Liver (tissue), 9 donors: ENCODE measurements around the gene TANGO2. TPM values are rescaled to one million over a fixed set of nuclear protein-coding genes. Genes with fewer than 3 reads are reported as not detected.

ENCODE experiments used
- DNase-seq: peaks from one replicate; pipeline ENCODE4 v3.0.0-alpha.2; 2017; ENCODE audit warnings: low spot score
- H3K27ac ChIP-seq, 2 donors: one replicate each; pipeline ENCODE4 v1.7.0; 2013; ENCODE audit warnings: inconsistent platforms in 2 of 2, low read length in 2 of 2, control low read depth in 1 of 2, low read depth in 1 of 2, mild to moderate bottlenecking in 1 of 2
- H3K27me3 ChIP-seq, 4 donors: one replicate each; pipeline versions ENCODE4 v1.6.1 to v1.7.0; 2013; ENCODE audit warnings: low read length in 3 of 4, inconsistent platforms in 1 of 4, mild to moderate bottlenecking in 1 of 4, moderate library complexity in 1 of 4; ENCODE audit not compliant: control insufficient read depth in 4 of 4, insufficient read depth in 4 of 4
- H3K36me3 ChIP-seq, 4 donors: one replicate each; pipeline versions ENCODE4 v1.6.1 to v1.7.0; 2013; ENCODE audit warnings: low read length in 3 of 4, mild to moderate bottlenecking in 3 of 4, low read depth in 1 of 4, moderate library complexity in 1 of 4; ENCODE audit not compliant: control insufficient read depth in 4 of 4, insufficient read depth in 3 of 4
- H3K4me1 ChIP-seq, 4 donors: one replicate each; pipeline versions ENCODE4 v1.6.1 to v1.7.0; 2013; ENCODE audit warnings: low read length in 3 of 4, mild to moderate bottlenecking in 3 of 4, moderate library complexity in 1 of 4; ENCODE audit not compliant: control insufficient read depth in 4 of 4, insufficient read depth in 4 of 4
- H3K4me3 ChIP-seq, 3 donors: one replicate each; pipeline versions ENCODE4 v1.6.1 to v1.7.0; 2013; ENCODE audit warnings: low read length in 3 of 3, control low read depth in 1 of 3, low read depth in 1 of 3, mild to moderate bottlenecking in 1 of 3
- H3K9ac ChIP-seq, 2 donors: one replicate each; pipeline ENCODE4 v1.7.0; 2013; ENCODE audit warnings: low read length in 2 of 2, mild to moderate bottlenecking in 2 of 2, moderate library complexity in 2 of 2, control low read depth in 1 of 2, low read depth in 1 of 2
- H3K9me3 ChIP-seq, 4 donors: one replicate each; pipeline versions ENCODE4 v1.6.1 to v1.7.0; 2013; ENCODE audit warnings: low read length in 3 of 4; ENCODE audit not compliant: control insufficient read depth in 4 of 4
- EGR1 ChIP-seq, 2 donors: IDR thresholded peaks; 2 replicates each; pipeline ENCODE4 v1.6.1; 2016 to 2018; ENCODE audit warnings: antibody characterized with exemption in 2 of 2, low read depth in 2 of 2
- FOXA2 ChIP-seq: IDR thresholded peaks from 2 replicates; pipeline ENCODE4 v1.6.1; 2016; ENCODE audit warnings: antibody characterized with exemption
- GABPA ChIP-seq, 2 donors: IDR thresholded peaks in 1 of 2; conservative IDR thresholded peaks in 1 of 2; 2 replicates each; pipeline ENCODE4 v1.6.1; 2016; ENCODE audit warnings: antibody characterized with exemption in 2 of 2, mild to moderate bottlenecking in 1 of 2, moderate library complexity in 1 of 2
- HNF4A ChIP-seq, 2 donors: conservative IDR thresholded peaks; 2 replicates each; pipeline ENCODE4 v1.6.1; 2016; ENCODE audit warnings: antibody characterized with exemption in 2 of 2, mild to moderate bottlenecking in 2 of 2
- HNF4G ChIP-seq: IDR thresholded peaks from 2 replicates; pipeline ENCODE4 v1.6.1; 2016; ENCODE audit warnings: antibody characterized with exemption
- JUND ChIP-seq, 2 donors: IDR thresholded peaks; 2 replicates each; pipeline ENCODE4 v1.6.1; 2016; ENCODE audit warnings: antibody characterized with exemption in 2 of 2
- NR2F2 ChIP-seq: IDR thresholded peaks from 2 replicates; pipeline ENCODE4 v1.6.1; 2016; ENCODE audit warnings: antibody characterized with exemption
- RAD21 ChIP-seq, 2 donors: IDR thresholded peaks; 2 replicates each; pipeline ENCODE4 v1.6.1; 2016; ENCODE audit warnings: antibody characterized with exemption in 2 of 2, mild to moderate bottlenecking in 2 of 2
- REST ChIP-seq: IDR thresholded peaks from 2 replicates; pipeline ENCODE4 v1.6.1; 2016; ENCODE audit warnings: antibody characterized with exemption, mild to moderate bottlenecking
- RXRA ChIP-seq, 2 donors: IDR thresholded peaks; 2 replicates each; pipeline ENCODE4 v1.6.1; 2017 to 2018; ENCODE audit warnings: antibody characterized with exemption in 2 of 2, mild to moderate bottlenecking in 1 of 2
- SP1 ChIP-seq: IDR thresholded peaks from 2 replicates; pipeline ENCODE4 v1.6.1; 2018; ENCODE audit warnings: antibody characterized with exemption, mild to moderate bottlenecking
- TAF1 ChIP-seq: conservative IDR thresholded peaks from 2 replicates; pipeline ENCODE4 v1.6.1; 2016; ENCODE audit warnings: antibody characterized with exemption, mild to moderate bottlenecking
- YY1 ChIP-seq: IDR thresholded peaks from 2 replicates; pipeline ENCODE4 v1.6.1; 2016; ENCODE audit warnings: antibody characterized with exemption, mild to moderate bottlenecking
- ZBTB33 ChIP-seq: IDR thresholded peaks from 2 replicates; pipeline ENCODE4 v1.6.1; 2016; ENCODE audit warnings: antibody characterized with exemption
- WGBS: extraction: QIAGEN DNeasy Blood & Tissue Kit; methylation state at CpG from one replicate; pipeline ENCODE4 v1.1.7; 2013; 5-methylcytosine and 5-hydroxymethylcytosine counted together
- polyA plus RNA-seq, 2 donors: library from polyadenylated mRNA; stranded (reverse) in 1 of 2; unstranded in 1 of 2; fragments of 200-250 nt in 1 of 2; fragments of >200 nt in 1 of 2; fragmentation: Nextera tagmentation in 1 of 2; extraction: Ambion mirVana in 1 of 2; gene quantifications; one replicate each; pipeline versions ENCODE4 v1.2.1 to v1.2.3, GENCODE V29; 2013 to 2015
- total RNA-seq, 2 donors: library from RNA; depleted of rRNA; stranded (reverse); fragments of >200 nt; gene quantifications; one replicate each; pipeline ENCODE4 v1.2.3, GENCODE V29; 2014
- TF ChIP-seq, protein P1 (sequence below): IDR thresholded peaks from 2 replicates; pipeline ENCODE4 v1.6.1; 2016; ENCODE audit warnings: antibody characterized with exemption
- donor health status: healthy.
- donor health status: healthy.
- donor health status: healthy.
- donor health status: healthy.
- donor health status: healthy.

TANGO2 gene
- total and polyA plus RNA-seq, 4 donors = 10.8 to 153 (median 16.1) TPM

GRCh38 chr22:19976671-19977070 is 44.2 kb upstream of the TANGO2 start:
- no peak overlapping the region for H3K27ac ChIP-seq
- 95% methylated on average over 3 of the region's 3 CpGs for WGBS
- DNase-seq = no peak
- no peak for TF ChIP-seq NR2F2
- TF ChIP-seq, protein P1, sequence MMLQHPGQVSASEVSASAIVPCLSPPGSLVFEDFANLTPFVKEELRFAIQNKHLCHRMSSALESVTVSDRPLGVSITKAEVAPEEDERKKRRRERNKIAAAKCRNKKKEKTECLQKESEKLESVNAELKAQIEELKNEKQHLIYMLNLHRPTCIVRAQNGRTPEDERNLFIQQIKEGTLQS = no peak
- TF ChIP-seq RAD21 (IDR thresholded peaks at IDR 0.05) = no peak
- TF ChIP-seq EGR1 (IDR thresholded peaks at IDR 0.05; ENCODE audit: low read depth in 2 of 2) = no peak
- TF ChIP-seq HNF4A (conservative IDR thresholded peaks at IDR 0.05) = no peak
- no peak for TF ChIP-seq HNF4G
- TF ChIP-seq ZBTB33 = no peak
- no peak for TF ChIP-seq JUND (IDR thresholded peaks at IDR 0.05)
- TF ChIP-seq YY1 = no peak
- H3K27me3 ChIP-seq = no peaks in the 10 kb centered on the region
- H3K36me3 ChIP-seq = peaks cover 0 to 34% (median 4%) of the 10 kb centered on the region in 4 donors
- peaks cover 6 to 11% (median 9%) of the 10 kb centered on the region in 4 donors for H3K4me1 ChIP-seq
- H3K9ac ChIP-seq = no peak overlapping the region
- no peaks in the 10 kb centered on the region for H3K9me3 ChIP-seq
- no peak overlapping the region for H3K4me3 ChIP-seq

DNA sequence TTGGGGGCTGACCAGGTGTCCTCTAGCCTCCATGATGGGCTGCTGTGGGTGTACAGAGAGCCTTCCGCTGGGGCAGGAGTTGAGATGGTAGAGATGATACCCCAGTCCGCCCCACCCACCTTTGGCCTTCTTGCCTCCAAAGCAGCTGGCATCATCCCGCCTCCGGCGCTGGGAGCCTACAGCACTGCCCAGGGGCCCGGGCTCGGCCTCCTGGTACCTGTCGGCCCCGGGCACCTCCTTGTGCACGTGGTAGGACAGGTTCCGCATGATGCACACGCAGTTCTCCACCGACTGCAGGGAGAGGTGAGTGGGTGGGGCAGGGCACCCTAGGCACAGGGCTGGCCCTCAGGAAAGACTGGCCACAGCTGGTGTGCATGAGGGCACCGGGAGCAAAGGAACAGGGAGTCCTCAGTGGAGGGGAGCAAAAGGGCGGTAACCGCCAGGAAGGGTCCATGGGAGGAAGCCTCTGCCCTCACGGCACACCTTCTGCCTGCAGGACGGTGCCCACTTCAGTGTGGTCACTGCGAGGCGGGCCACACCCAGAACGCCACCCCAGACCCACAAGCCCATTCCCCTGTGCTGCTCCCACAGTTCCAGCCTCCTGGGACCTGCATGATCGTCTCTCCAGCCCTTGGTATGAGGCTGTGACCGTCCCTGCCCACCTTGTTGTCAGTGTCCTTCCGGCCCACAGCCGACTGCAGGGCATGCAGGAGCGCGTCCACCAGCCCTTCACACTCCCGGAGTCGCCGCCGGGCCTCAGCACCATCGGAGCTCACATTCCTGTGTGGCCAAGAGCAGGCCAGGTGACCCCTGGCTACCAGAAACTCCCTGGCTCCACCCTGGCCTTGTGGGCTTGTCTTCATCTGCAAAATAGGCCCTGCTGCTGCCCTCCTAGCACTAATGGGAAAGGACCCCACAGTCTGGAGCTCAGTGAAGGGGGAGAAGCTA is 43.3 kb upstream of the TANGO2 start:
- TF ChIP-seq NR2F2 (no peak), TAF1 (no peak), GABPA (IDR thresholded peaks at IDR 0.05 in 1 of 2, conservative IDR thresholded peaks at IDR 0.05 in 1 of 2) (no peak), SP1 (no peak), HNF4A (conservative IDR thresholded peaks at IDR 0.05) (no peak), RAD21 (IDR thresholded peaks at IDR 0.05) (no peak), FOXA2 (no peak)
- H3K9ac ChIP-seq = no peak overlapping the region
- WGBS = 95% methylated on average over 32 of the region's 32 CpGs
- H3K4me3 ChIP-seq = no peak overlapping the region
- peaks cover 0 to 35% (median 4%) of the 10 kb centered on the region in 4 donors for H3K36me3 ChIP-seq
- no peak for DNase-seq
- H3K4me1 ChIP-seq = peaks cover 0 to 2% (median 2%) of the 10 kb centered on the region in 4 donors
- H3K27me3 ChIP-seq = no peaks in the 10 kb centered on the region
- H3K9me3 ChIP-seq = no peaks in the 10 kb centered on the region
- H3K27ac ChIP-seq = no peak overlapping the region

DNA sequence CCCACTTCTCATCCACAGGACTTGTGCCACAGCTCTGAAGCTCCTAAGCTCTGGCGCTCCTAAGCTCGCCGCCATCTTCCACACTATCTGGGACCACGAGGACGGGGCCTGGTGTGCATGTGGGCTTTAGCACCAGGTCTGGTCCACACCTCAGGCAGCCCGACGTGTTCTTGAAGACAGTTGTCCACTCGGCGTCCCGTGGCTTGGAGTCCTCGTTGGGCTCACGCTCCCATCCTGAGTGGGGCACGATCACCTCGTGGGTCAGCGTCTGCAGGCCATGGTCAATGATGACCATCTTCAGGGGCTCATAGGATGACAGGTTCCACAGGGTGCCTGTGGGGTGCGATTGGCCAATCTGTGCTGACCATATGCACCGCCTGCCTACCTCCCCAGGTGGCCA is 42.2 kb upstream of the TANGO2 start:
- H3K36me3 ChIP-seq = peaks cover 0 to 35% (median 4%) of the 10 kb centered on the region in 4 donors
- no peak for DNase-seq

More for the DNA sequence above, 42.2 kb upstream of the TANGO2 start:
- Histone ChIP-seq H3K27ac (no peak overlapping the region), H3K4me3 (no peak overlapping the region), H3K27me3 (no peaks in the 10 kb centered on the region), H3K9me3 (no peaks in the 10 kb centered on the region), H3K9ac (no peak overlapping the region), H3K4me1 (no peaks in the 10 kb centered on the region)
- TF ChIP-seq RXRA (IDR thresholded peaks at IDR 0.05) = no peak
- no peak for TF ChIP-seq RAD21 (IDR thresholded peaks at IDR 0.05)
- no peak for TF ChIP-seq YY1
- TF ChIP-seq REST = no peak
- no peak for TF ChIP-seq GABPA (IDR thresholded peaks at IDR 0.05 in 1 of 2, conservative IDR thresholded peaks at IDR 0.05 in 1 of 2)
- WGBS = 94% methylated on average over 17 of the region's 17 CpGs
